Measurements from ENCODE around the gene CT45A6.
"Not testable (repeated sequence)": the region's sequence is repeated elsewhere in the genome, so short reads cannot be mapped to it uniquely, and the experiment has no call there.

DNA sequence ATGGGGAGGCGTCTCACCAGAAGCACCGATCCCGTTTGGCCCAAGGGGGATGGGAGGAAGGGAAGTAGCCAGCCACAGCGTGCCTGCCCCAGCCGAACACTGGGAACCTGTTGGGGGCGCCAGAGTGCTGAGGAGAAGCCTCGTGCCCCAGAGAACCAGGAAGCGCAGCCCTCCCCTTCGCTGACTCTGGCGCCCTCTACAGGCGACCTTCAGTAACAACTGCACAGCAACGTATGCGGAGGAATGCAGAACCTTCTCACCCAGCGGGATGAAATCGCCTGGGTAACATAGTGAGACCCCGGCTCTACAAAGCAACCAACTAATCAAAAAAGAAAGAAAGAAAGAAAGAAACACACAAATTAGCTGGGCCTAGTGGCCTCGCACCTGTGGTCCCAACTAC is 34.6 kb upstream of the CT45A6 start, which contains the start of gene CT45A7:
- not testable (repeated sequence) for TF ChIP-seq CTCF (optimal IDR thresholded peaks at IDR 0.05 in 1 of 3, IDR thresholded peaks at IDR 0.05 in 1 of 3, conservative IDR thresholded peaks at IDR 0.05 in 1 of 3; ENCODE audit: extremely low read depth in 1 of 3, insufficient read depth in 2 of 3, low read length in 3 of 3); EZH2 (IDR thresholded peaks at IDR 0.05; ENCODE audit: low read length)

Data from keratinocyte (primary cell).